ENCODE measurements around the gene ASXL1.
A peak's percentile ranks its signal among the peaks of the same experiment; 100 is the strongest.
"Not testable (repeated sequence)": the region's sequence is repeated elsewhere in the genome, so short reads cannot be mapped to it uniquely, and the experiment has no call there.

The ASXL1 gene

DNA sequence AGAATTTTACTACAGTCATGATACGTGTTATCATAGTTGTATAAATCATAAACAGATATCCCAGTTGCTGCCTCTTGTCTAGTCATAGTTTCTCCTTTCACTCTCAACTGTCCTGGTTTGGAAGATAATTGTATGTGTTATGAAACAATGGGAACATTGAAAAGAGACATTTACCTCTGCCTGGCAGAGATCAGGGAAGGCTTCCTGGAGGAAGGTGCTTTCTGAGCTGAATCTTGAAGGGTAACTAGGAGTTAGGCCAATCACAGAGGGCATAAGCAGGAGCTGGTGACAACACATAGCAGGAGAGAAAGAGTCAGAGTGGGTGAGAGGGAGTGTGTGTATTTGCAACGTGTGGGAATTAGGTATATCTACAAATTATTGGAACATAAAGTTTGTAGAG lies 5.4 kb downstream of the ASXL1 start:
- no peak for DNase-seq

DNA sequence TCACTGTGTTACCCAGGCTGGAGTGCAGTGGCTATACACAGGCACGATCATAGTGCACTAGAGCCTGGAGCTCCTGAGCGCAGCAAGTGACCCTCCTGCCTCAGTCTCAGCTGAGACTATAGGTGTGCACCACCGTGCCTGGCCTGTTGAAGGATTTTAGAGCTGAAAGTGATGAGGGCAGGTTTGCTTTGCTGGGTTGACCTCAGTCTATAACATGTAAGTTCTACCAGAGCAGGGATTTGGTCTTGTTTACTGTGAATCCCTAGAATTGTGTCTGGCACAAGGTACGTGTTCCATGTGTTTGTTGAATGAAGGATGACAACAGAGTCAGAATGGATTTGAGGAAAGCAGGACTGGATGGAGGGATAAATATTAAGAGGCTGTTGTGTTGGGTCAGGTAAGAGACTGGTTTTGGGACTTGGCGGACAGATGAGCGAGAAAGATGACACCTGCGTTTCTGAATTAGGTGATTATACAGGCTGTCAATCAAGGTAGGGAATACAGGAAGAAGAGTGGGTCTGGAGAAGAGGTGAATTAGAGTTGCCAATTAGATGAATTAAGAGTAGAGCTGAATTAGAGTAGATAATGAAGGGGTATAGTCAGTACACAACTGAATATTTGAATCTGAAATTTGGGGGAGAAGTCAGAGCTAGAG lies 6.5 kb downstream of the ASXL1 start:
- no peak for DNase-seq

DNA sequence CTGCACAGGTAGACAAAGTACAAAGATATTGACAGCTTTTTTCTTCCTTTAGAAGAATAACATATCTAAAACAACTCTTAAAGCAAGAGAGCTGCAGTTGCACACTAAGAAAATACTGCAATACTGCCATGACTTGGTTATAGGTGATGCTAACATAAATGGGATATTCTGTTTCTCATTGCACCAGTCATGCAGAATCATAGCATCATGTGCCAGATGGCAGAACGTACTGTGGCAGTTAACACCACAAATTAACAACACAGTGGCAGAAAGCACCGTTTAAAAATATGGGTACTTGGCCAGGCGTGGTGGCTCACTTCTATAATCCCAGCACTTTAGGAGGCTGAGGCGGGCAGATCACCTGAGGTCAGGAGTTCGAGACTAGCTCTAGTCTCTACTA lies 7.4 kb downstream of the ASXL1 start:
- DNase-seq = no peak

- no peak for DNase-seq
Observed at GRCh38 chr20:32366380-32366779, 8.2 kb downstream of the ASXL1 start.

DNA sequence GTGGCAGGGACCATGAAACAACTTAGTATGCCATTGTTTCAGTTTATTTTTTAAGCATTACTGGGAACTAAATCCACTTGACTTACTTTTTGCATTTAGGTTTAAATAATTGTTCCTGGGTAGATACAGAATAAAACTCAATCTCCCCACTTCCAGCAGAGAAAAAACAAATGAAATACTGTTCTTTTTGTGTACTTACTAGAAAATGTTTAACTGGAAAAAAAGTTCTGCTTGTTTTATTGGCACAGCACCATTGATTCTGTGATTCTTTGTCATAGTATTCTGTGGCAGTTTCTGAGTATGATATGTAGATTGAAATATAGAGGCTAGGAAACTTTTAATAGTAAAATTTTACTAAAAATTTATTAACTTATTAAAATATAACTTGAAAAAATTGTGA lies 10.2 kb downstream of the ASXL1 start:
- DNase-seq = no peak

DNA sequence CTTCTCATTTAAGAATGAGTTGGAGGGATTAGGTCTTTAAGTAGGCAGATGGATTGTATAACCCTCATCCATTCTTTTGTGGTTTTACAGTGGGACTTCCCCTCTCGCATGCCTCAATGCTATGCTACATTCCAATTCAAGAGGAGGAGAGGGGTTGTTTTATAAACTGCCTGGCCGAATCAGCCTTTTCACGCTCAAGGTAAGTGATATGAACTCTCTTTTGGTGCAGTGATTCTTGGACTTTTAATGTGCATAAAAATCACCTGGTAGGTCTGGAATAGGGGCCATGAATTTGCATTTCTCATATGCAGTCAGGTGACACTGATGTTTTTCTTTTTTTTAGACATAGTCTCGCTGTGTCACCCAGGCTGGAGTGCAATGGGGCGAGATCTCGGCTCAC lies 10.8 kb downstream of the ASXL1 start:
- DNase-seq = no peak

DNA sequence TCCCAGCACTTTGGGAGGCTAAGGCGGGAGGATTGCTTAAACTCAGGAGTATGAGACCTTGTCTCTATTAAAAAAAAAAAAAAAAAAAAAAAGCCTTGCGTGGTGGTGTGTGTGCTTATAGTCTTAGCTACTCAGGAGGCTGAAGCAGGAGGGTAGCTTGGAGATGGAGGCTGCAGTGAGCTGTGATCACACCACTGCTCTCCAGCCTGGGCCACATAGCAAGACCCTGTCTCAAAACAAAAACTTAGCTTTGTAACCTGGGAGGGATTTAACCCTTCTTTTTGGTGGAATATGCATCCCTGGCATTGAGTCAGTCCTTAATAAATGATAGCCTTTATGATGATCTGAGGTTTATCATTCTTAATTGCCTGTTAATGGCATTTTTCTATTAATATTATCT lies 12.8 kb downstream of the ASXL1 start:
- no peak for DNase-seq

DNA sequence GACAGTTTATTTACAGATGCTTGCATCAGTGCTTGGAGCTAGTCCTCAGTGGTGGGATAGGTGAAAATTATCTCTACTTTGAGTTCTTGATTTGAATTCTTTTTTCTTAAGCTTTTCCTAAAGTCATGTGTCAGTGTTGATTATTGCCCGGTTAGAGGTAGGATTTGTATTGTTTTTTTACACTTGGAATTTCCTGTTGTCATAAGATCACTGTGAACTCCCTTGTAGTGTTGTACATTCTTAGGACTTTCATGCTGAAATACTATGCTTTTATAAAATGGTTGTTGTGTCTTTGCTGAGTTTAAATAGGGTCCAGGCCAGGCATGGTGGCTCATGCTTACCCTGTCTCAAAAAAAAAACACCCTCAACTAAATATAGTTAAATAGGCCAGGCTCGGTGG lies 20.3 kb downstream of the ASXL1 start:
- DNase-seq = no peak

- DNase-seq = not testable (repeated sequence)
Observed at GRCh38 chr20:32380037-32380436, 21.9 kb downstream of the ASXL1 start.

GRCh38 chr20:32380745-32381144 lies 22.6 kb downstream of the ASXL1 start:
- no peak for DNase-seq

DNA sequence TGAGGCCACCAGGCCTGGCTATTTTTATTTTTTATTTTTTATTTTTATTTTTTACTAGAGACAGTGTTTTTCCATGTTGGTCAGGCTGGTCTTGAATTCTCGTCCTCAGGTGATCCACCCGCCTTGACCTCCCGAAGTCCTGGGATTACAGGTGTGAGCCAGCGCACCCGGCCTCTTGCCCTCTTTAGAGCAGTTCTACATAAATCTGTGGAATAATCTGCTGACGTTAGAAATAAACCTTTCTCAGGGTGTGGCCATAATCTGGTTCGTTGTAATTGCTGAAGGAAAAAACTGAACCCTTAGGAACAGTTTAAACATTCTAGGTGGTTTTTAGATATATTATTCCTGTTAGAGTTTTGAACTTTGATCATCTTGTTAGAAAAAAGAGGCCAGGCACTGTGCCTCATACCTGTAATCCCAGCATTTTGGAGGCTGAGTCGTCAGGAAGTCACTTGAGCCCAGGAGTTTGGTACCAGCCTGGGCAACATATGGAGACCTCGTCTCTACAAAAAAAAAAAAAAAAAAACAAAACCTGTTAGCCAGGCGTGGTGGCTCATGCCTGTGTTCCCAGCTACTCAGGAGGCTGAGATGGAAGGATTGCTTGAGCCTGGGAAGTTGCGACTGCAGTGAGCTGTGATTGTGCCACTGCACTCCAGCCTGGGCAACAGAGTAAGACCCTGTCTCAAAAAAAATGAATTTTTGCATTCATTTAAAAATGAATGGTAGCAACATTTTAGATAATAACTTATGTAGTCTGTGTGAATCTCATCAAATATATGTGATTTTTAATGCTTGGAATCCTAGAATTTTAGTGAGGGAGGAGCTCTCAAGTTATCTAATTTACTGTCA lies 24.2 kb downstream of the ASXL1 start:
- DNase-seq = no peak

- not testable (repeated sequence) for DNase-seq
Observed at GRCh38 chr20:32383441-32383840, 25.3 kb downstream of the ASXL1 start.

- DNase-seq = no peak
Observed at GRCh38 chr20:32385541-32385940, 27.4 kb downstream of the ASXL1 start.

- DNase-seq = no peak
Observed at GRCh38 chr20:32386091-32386490, 28.0 kb downstream of the ASXL1 start.

- peak; percentile 46 for DNase-seq
Observed at GRCh38 chr20:32387252-32387651, 29.1 kb downstream of the ASXL1 start.

DNA sequence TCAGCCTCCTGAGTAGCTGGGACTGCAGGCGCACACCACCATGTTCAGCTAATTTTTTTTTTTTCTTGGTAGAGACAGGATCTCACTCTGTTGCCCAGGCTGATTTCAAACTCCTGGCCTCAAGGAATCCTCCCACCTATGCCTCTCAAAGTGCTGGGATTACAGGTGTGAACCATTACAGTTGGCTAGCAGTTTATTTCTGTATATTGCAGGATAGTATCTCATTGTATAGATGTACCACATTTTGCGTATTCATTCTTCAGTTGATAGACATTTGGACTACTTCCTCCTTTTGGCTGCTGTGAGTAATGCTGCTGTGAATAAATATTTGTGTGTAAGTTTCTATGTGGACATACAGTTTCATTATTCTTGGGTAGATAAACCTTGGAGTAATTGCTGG lies 32.9 kb downstream of the ASXL1 start:
- DNase-seq = no peak

GRCh38 chr20:32395066-32395465 lies 36.9 kb downstream of the ASXL1 start:
- no peak for DNase-seq

- DNase-seq = no peak
Observed at GRCh38 chr20:32396646-32397160, 38.6 kb downstream of the ASXL1 start.

GRCh38 chr20:32397567-32398084 lies 39.5 kb downstream of the ASXL1 start:
- no peak for DNase-seq

- DNase-seq = no peak
Observed at GRCh38 chr20:32400476-32400875, 42.3 kb downstream of the ASXL1 start.

DNA sequence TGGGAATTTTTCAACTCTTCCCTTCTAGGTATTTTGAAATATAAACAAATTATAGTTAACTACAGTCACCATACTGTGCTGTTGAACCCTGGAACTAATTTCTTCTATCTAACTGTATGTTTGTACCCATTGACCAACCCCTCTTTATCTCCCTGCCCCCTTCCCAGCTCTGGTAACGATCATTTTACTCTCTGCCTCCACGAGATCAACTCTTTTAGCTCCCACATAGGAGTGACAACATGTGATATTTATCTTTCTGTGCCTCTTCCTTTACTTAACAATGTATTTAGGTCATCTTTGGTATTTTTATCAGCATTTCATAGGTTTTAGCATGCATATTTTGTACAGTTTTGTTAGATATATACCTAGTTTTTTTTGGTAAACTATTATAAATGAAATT lies 45.9 kb downstream of the ASXL1 start:
- DNase-seq = no peak

DNA sequence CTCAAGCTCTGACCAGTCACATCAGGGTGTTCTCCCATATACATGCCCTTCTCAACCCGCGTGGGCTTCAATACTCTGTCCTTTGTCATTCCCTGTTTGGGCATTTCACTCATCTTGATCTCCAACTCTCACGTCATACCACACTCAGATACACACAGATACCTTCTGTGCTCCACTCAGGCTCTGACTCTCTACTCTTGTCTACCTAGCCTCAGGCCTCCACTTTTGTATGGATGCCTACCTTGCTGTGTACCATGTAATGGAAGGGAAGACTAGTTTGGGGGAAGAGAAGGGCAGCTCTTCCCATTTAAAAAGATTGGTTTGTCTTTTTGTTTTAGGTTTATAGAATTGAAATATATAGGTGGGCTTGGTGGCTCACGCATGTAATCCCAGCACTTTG lies 48.6 kb downstream of the ASXL1 start:
- DNase-seq = no peak

- peak; percentile 76 for DNase-seq
Observed at GRCh38 chr20:32407131-32407750, 49.1 kb downstream of the ASXL1 start.
